Keratinocyte (primary cell): ENCODE results near the gene DOCK1. TPM values are rescaled to one million over a fixed set of nuclear protein-coding genes. Genes with fewer than 3 reads are reported as not detected.

Source experiments
- DNase-seq: peaks from one replicate; pipeline ENCODE4 v3.0.0-alpha.2; 2011; ENCODE audit warnings: low read depth, missing footprints, low spot score
- FAIRE-seq: peaks from 2 replicates; lab custom pipeline; 2011; peaks lifted over from hg19 to GRCh38; lab: Jason Lieb, UNC
- H2AFZ ChIP-seq: 2 replicates; pipeline ENCODE4 v1.6.0; 2012; ENCODE audit warnings: low read length, control low read depth, inconsistent platforms; ENCODE audit not compliant: control insufficient read depth
- H3K27ac ChIP-seq: 2 replicates; pipeline ENCODE4 v1.5.1; 2011; ENCODE audit warnings: low read length; ENCODE audit not compliant: control insufficient read depth, insufficient read depth
- H3K27me3 ChIP-seq: 3 replicates; pipeline ENCODE4 v1.6.0; 2011; ENCODE audit warnings: low read length; ENCODE audit not compliant: control insufficient read depth, insufficient read depth; ENCODE audit errors: extremely low read depth
- H3K36me3 ChIP-seq, 2 experiments: 2 replicates in 1 of 2; 3 replicates in 1 of 2; pipeline ENCODE4 v1.5.1; 2011; ENCODE audit warnings: low read length in 2 of 2, mild to moderate bottlenecking in 1 of 2; ENCODE audit not compliant: control insufficient read depth in 2 of 2, insufficient read depth in 2 of 2; ENCODE audit errors: extremely low read depth in 1 of 2
- H3K4me1 ChIP-seq: 3 replicates; pipeline ENCODE4 v1.5.1; 2011; ENCODE audit warnings: low read length; ENCODE audit not compliant: control insufficient read depth, insufficient read depth; ENCODE audit errors: extremely low read depth
- H3K4me2 ChIP-seq: 3 replicates; pipeline ENCODE4 v1.6.0; 2011; ENCODE audit warnings: low read depth, low read length; ENCODE audit not compliant: control insufficient read depth, insufficient read depth; ENCODE audit errors: extremely low read depth
- H3K4me3 ChIP-seq, 3 experiments: fragments of 200-600 bp in 1 of 3; sonication (generic) in 1 of 3; 2 replicates in 2 of 3; 3 replicates in 1 of 3; pipeline ENCODE4 v1.5.1; 2011 to 2016; ENCODE audit warnings: low read length in 3 of 3, mild to moderate bottlenecking in 3 of 3, control low read depth in 2 of 3, inconsistent platforms in 1 of 3, low read depth in 1 of 3, mixed read lengths in 1 of 3, mixed run types in 1 of 3, moderate library complexity in 1 of 3; ENCODE audit not compliant: control insufficient read depth in 2 of 3, insufficient read depth in 2 of 3; ENCODE audit errors: extremely low read depth in 1 of 3
- H3K79me2 ChIP-seq: 2 replicates; pipeline ENCODE4 v1.6.0; 2012; ENCODE audit warnings: low read length; ENCODE audit not compliant: control insufficient read depth, insufficient read depth
- H3K9ac ChIP-seq: 3 replicates; pipeline ENCODE4 v1.6.0; 2011; ENCODE audit warnings: low read length; ENCODE audit not compliant: control insufficient read depth, insufficient read depth; ENCODE audit errors: extremely low read depth
- H3K9me1 ChIP-seq: 3 replicates; pipeline ENCODE4 v1.6.0; 2011; ENCODE audit warnings: low read length; ENCODE audit not compliant: control insufficient read depth, insufficient read depth; ENCODE audit errors: extremely low read depth
- H3K9me3 ChIP-seq: 2 replicates; pipeline ENCODE4 v1.5.1; 2012; ENCODE audit warnings: low read depth, low read length; ENCODE audit not compliant: control insufficient read depth
- H4K20me1 ChIP-seq: 3 replicates; pipeline ENCODE4 v1.6.0; 2011; ENCODE audit warnings: low read length; ENCODE audit not compliant: control insufficient read depth, insufficient read depth; ENCODE audit errors: extremely low read depth
- EZH2 ChIP-seq: IDR thresholded peaks from one replicate; pipeline ENCODE4 v1.6.1; 2012; ENCODE audit warnings: inconsistent platforms, mild to moderate bottlenecking, low read length, moderate library complexity
- dilution Hi-C: fragments of 300-500 bp; cut with MboI; formaldehyde crosslinking; loops from one replicate; pipeline ENCODE4 v1.7.0; 2020; ENCODE audit warnings: low sequenced_read_pairs; ENCODE audit not compliant: extremely low pct_ligation_motif_present
- polyA plus RNA-seq, 5 experiments: library from polyadenylated mRNA; depleted of rRNA in 3 of 5; stranded (reverse) in 3 of 5; stranded (forward) in 1 of 5; unstranded in 1 of 5; fragments of >200 nt; gene quantifications; 1 replicate in 1 of 5; 2 replicates in 3 of 5; 3 replicates in 1 of 5; pipeline versions ENCODE4 v1.2.1 to v1.2.3, GENCODE V29; 2011 to 2012; ENCODE audit warnings: missing spikeins in 2 of 5, low read depth in 1 of 5, low replicate concordance in 1 of 5
- TF ChIP-seq, protein P1 (sequence below), 3 experiments: IDR thresholded peaks in 1 of 3; conservative IDR thresholded peaks in 1 of 3; optimal IDR thresholded peaks in 1 of 3; 2 replicates in 2 of 3; 3 replicates in 1 of 3; pipeline versions ENCODE3 to v1.5.1; 2011; ENCODE audit warnings: low read length in 3 of 3, mild to moderate bottlenecking in 3 of 3, moderate library complexity in 2 of 3, control low read depth in 1 of 3, inconsistent platforms in 1 of 3; ENCODE audit not compliant: insufficient read depth in 2 of 3; ENCODE audit errors: extremely low read depth in 1 of 3

Gene DOCK1
- polyA plus RNA-seq, 1 donor (not counting 4 experiments of a cell fraction or from before 2014, with no cell fraction given) = 15.7 TPM

DNA sequence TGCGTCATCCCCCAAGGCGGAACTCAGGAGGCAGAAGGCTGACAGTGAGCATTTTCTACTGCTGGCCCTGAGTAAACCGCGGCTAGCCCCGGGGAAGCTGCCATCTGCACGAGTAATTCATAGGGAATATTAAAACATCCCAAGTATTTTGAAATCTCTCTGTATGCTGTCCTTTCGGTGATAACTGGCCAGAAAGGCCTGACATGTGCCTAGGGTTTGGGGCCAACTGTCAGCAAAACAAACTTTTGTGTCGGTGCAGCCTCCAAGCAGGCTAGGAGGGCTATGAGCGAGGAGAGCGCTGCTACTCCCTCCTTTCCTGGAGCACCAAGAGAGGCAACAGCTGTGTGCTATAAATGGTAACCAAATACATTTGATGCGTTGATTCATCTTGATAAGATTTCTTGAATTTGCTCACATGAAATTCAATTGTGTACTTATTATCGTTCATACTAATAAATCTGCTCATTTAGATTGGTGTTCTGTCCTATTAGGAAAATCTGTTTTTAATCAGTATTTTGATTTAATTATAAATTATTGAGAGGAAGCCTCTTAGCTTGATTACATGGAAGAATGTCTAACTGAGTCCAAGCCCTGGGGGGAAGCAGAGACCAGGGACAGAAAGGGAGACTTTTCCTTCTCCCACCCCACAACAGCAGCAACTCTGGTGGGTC, 519.5 kb downstream of the DOCK1 start:
- Histone ChIP-seq H4K20me1 (no peaks in the 10 kb centered on the region), H3K4me3 (no peak overlapping the region), H3K27me3 (no peaks in the 10 kb centered on the region), H3K9me3 (no peaks in the 10 kb centered on the region), H3K79me2 (no peaks in the 10 kb centered on the region), H3K9me1 (no peaks in the 10 kb centered on the region), H3K4me2 (no peak overlapping the region), H2AFZ (no peak overlapping the region), H3K4me1 (no peaks in the 10 kb centered on the region), H3K36me3 (peaks cover 9% of the 10 kb centered on the region in 2 experiments), H3K27ac (no peak overlapping the region), H3K9ac (no peak overlapping the region)
- FAIRE-seq (no peak), DNase-seq (no peak)
- no peak for TF ChIP-seq EZH2
- TF ChIP-seq, protein P1, sequence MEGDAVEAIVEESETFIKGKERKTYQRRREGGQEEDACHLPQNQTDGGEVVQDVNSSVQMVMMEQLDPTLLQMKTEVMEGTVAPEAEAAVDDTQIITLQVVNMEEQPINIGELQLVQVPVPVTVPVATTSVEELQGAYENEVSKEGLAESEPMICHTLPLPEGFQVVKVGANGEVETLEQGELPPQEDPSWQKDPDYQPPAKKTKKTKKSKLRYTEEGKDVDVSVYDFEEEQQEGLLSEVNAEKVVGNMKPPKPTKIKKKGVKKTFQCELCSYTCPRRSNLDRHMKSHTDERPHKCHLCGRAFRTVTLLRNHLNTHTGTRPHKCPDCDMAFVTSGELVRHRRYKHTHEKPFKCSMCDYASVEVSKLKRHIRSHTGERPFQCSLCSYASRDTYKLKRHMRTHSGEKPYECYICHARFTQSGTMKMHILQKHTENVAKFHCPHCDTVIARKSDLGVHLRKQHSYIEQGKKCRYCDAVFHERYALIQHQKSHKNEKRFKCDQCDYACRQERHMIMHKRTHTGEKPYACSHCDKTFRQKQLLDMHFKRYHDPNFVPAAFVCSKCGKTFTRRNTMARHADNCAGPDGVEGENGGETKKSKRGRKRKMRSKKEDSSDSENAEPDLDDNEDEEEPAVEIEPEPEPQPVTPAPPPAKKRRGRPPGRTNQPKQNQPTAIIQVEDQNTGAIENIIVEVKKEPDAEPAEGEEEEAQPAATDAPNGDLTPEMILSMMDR (optimal IDR thresholded peaks at IDR 0.05 in 1 of 3, IDR thresholded peaks at IDR 0.05 in 1 of 3, conservative IDR thresholded peaks at IDR 0.05 in 1 of 3; ENCODE audit: extremely low read depth in 1 of 3, insufficient read depth in 2 of 3, low read length in 3 of 3) = no peak
- dilution Hi-C loops = no loop called here

DNA sequence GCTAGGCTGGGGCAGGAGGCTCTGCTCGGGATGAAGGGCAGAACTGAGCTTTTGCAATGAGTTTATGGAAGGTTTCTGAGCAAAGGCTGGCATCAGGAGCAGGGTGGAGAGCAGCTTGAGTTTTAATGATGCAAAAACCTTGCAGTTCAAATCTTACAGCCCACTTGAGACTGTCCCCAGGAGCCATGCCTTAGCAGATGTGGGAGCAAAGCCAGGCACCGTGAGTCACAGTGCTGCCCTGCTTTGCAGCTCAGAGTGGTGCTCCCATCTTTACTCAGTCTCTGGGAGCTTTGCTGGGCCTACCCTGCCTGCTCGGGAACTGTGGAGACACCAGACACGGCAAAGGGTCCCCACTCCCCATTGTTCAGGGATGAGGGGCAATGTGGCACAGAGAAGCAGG, 521.5 kb downstream of the DOCK1 start:
- Histone ChIP-seq H3K9me1 (no peaks in the 10 kb centered on the region), H3K9ac (no peak overlapping the region), H3K4me1 (no peaks in the 10 kb centered on the region), H3K4me2 (no peak overlapping the region), H3K9me3 (no peaks in the 10 kb centered on the region), H4K20me1 (no peaks in the 10 kb centered on the region), H2AFZ (no peak overlapping the region), H3K27me3 (no peaks in the 10 kb centered on the region), H3K79me2 (no peaks in the 10 kb centered on the region), H3K27ac (no peak overlapping the region), H3K4me3 (no peak overlapping the region), H3K36me3 (peaks cover 6 to 9% of the 10 kb centered on the region in 2 experiments)
- FAIRE-seq = no peak
- TF ChIP-seq, protein P1 (optimal IDR thresholded peaks at IDR 0.05 in 1 of 3, IDR thresholded peaks at IDR 0.05 in 1 of 3, conservative IDR thresholded peaks at IDR 0.05 in 1 of 3; ENCODE audit: extremely low read depth in 1 of 3, insufficient read depth in 2 of 3, low read length in 3 of 3) = no peak
- TF ChIP-seq EZH2 = no peak
- dilution Hi-C loops = no loop called here
- DNase-seq = no peak
